Measurements from ENCODE around the gene TSSC4.
A peak's percentile ranks its signal among the peaks of the same experiment; 100 is the strongest.

The TSSC4 gene

DNA sequence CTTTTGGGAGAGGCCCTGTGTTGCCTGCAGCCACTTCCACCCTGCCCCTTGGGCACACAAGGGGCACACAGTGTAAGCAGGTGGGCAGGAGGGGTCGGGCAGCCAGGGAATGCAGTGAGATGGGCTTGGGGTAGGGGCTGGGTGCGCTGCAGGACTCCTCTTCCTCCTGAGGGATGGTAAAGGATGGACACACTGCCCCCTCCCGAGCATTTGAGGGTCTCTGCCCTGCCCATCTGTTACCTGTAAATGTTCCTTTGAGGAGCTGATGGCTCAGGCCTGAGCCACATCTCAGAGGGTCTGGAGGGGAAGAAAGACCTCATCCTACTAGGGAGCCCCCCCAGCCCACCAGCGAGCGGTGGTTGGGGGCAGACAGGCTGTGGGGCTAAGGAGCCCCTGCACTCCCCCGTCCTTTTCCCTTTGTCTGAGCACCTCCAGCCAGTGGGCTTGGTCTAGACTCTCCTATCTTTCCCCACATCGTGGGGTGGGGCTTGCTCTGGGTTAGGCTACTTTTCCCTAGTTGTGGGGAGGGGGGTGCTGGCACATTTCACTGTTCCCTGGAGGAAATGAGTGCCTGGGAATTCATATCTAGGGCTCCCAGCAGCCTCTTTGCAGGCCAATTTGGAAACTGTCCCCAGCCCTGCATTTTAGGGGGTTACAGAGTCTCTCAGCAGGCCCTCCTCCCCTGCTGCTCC is 1.7 kb upstream of the TSSC4 start:
- no peak for DNase-seq

DNA sequence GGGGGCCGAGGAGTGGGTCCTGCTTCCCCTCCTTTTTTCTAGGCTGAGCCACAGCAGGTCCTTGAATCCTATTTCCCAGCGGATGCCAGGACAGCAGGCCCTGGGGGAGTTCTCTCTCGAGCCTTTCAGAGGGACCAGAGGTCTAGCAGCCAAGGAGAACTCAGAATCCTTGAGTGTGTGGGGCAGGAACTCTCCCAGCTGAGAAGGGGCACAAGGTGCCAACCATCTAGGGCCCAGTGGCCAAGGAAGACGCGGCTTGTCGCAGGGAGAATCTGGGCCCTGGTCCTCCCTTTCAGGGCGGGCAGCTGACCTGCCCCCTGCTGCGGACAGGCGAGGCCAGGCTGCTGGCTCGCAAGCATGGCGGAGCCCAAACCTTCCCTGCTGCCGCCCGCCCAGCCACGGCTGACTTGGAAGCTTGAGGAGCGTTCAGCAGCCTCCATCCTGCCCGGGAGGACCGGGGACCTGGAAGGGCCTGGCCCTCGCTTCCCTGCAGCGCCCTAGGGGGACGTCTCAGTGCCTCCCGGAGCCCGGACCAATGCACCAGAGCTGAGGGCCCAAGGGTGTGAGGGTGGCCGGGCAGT is 972 bp upstream of the TSSC4 start:
- peak in 6 of 51 donors; percentile 48 to 72 (median 59) for DNase-seq

DNA sequence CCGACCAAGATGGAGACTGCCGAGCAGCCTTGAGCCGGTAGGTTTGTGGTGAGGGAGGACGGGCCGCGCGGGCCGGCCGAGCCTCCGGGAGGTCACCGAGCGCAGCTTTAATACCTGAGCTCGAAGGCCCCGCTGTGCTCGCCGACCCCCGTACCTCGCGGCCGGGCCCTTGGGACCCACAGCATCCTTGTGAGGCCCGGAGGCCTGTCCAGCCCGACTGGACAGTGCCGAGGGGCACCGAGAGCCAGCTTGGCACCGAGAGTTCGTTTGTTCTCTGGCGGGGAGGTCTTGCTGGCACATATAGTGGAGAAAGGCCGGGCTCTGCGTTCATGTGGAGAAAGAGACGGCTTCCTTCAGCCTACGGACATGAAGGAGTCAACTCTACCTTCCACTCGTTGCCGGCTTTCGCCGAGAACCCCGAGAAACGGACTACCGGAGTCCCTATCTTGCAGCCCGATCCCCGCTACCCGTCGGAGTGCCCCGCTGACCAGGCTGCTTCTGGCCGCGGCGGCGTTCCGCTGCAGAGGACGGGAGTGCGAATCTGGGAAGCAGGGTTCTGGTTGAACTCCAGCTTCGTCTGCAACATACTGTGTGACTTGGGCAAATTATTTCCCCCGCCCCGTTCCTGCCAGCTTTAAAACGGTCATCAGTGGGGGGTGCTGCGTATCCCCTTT is 349 bp downstream of the TSSC4 start:
- peak in 2 of 51 donors; percentile 42 to 57 for DNase-seq

DNA sequence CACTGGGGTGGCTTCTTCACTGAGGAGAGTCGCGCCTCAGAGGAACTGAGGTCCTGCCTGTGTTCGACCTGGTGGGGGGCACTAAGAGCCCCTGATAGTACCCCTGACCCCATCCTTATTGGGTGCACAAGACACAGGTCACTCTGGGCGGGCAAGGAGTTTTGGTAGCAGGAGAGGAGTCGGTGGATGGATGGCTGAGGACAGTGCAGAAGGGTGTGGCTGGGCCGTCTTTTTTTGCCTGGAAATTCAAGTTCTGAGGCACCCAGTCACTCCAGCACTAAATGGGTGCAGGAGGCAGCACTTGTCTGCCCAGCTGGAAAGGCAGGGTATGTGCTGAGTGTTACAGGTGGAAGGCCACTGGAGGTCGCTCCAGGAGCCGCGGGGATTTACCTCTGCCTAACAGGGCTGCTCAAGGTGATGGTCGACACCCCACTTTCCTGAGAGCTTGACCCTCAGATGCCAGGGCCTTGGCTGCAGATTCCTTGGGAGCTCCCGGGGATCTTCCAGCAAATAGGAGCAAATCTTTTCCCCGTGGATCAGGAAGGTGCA is 960 bp downstream of the TSSC4 start:
- no peak for DNase-seq

DNA sequence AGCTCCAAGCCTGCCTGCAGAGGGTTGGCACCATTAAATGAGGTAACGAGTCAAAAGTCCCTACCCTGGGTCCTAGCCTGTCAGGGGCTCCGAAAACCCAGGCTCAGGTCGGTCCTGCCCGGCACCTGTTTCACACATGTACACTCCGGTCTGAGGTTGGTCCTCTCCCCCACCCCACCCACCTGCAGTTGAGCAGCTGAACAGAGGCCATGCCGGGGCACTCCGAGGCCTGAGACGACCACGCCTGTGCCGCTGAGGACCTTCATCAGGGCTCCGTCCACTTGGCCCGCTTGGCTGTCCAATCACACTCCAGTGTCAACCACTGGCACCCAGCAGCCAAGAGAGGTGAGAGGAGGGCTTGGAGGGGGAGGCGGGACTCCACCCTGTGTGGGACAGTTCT is 1.6 kb downstream of the TSSC4 start:
- no peak for DNase-seq

DNA sequence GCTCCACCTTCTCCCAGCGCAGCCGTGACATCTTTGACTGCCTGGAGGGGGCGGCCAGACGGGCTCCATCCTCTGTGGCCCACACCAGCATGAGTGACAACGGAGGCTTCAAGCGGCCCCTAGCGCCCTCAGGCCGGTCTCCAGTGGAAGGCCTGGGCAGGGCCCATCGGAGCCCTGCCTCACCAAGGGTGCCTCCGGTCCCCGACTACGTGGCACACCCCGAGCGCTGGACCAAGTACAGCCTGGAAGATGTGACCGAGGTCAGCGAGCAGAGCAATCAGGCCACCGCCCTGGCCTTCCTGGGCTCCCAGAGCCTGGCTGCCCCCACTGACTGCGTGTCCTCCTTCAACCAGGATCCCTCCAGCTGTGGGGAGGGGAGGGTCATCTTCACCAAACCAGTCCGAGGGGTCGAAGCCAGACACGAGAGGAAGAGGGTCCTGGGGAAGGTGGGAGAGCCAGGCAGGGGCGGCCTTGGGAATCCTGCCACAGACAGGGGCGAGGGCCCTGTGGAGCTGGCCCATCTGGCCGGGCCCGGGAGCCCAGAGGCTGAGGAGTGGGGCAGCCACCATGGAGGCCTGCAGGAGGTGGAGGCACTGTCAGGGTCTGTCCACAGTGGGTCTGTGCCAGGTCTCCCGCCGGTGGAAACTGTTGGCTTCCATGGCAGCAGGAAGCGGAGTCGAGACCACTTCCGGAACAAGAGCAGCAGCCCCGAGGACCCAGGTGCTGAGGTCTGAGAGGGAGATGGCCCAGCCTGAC is 2.5 kb downstream of the TSSC4 start:
- no peak for DNase-seq

DNA sequence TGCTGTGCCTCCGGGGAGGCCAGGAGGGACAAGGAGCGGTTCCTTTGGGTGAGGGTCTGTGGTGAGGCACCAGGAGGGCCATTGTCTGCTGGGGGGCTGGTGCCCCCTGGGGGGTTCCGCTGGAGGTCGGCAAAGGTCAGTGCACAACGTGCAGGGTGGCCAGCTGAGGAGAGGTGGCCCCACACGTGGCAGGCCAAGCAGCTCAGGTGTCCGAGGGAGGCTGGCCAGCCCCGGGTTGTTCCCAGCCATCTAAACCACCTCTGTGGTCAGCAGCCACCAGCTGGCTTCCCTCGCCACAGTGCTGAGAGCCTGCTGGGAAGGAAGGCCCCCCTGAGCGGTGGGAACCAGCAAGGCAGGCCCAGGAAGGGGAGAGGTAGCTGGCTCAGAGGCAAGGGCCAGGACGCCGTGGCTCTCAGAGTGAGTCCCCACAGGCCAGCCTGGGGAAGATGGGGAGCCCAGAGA is 4.2 kb downstream of the TSSC4 start:
- no peak for DNase-seq

DNA sequence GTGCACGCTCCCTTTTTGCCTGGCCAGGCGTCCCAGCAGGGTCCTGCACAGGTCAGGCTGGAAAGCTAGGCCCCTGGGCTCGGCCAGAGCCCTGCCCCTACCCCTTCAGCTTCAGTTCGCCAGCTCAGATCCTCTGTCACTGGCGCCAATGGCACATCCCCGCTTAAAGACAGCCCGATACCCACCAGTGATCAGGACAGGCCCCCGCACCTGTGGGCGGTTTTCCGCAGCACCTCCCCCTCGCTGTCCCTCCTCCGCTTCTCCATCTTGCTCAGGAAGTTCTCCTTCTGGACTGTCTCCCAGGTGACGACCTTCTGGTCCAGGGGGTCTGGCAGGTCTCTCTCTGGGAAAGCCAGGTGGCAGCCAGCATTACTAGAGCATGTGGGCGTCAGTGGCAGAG is 5.9 kb downstream of the TSSC4 start:
- DNase-seq, result no peak

DNA sequence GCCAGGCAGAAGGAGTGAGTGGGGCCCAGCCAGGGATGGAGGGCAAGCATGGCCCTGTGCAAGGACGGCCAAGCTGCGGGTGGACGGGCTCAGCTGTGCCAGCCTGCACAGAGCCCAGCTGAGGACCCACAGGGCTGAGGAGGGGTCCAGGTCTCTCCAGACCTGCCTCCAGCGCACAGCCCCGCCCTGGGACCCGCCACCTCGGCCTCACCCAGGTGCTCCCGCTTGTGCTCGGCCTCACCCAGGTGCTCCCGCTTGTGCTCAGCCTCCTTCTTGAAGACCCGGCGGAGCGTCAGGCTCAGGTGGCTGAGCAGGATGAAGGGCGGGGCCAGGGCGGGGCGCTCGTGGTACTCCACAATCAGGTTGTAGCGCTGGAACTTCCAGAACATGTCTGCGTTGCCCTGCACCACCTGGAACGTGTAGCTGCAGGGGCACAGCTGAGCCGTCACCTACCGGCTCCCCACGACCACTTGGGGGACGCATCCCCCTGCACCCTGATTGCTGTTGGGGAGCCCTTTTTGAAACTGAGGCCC is 6.4 kb downstream of the TSSC4 start:
- no peak for DNase-seq

DNA sequence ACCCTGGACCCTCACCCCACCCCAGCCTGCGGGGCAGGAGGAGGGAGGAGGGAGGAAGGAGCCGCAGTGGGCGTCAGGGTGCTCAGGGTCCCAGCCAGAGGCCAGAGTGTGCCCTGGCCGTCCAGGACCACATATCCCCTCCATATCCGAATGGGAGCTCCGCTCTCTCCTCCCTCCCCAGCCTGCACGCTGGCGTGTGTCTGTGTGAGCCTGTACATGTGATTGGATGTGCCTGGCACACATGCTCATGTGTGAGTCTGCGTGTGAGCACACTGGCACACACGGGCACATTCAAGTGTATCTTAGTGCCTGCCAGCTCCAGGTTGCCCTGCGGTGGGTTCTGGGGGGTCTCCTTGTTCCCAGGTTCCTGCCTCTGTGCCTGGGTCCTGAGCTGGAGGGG is 8.1 kb downstream of the TSSC4 start:
- DNase-seq, result no peak

DNA sequence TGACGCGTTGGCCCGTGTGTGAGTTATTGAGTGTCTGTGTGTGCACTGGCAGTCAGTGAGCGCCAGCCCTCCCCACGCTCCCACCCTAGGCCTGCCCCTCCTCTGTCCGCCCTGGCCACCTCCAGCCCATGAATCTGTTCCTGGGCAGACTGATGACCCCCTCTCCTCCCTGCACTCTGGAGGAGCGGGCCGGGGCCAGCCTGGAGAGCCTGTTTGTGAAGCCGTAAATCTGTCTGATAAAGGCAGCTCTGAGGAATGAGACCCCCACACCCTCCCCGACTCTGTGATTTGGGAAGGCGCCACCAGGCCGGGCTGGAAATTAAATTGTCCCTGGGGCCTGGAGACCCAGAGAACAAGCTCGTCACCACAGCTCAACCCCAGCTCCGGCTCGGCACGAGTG is 8.6 kb downstream of the TSSC4 start:
- no peak for DNase-seq

DNA sequence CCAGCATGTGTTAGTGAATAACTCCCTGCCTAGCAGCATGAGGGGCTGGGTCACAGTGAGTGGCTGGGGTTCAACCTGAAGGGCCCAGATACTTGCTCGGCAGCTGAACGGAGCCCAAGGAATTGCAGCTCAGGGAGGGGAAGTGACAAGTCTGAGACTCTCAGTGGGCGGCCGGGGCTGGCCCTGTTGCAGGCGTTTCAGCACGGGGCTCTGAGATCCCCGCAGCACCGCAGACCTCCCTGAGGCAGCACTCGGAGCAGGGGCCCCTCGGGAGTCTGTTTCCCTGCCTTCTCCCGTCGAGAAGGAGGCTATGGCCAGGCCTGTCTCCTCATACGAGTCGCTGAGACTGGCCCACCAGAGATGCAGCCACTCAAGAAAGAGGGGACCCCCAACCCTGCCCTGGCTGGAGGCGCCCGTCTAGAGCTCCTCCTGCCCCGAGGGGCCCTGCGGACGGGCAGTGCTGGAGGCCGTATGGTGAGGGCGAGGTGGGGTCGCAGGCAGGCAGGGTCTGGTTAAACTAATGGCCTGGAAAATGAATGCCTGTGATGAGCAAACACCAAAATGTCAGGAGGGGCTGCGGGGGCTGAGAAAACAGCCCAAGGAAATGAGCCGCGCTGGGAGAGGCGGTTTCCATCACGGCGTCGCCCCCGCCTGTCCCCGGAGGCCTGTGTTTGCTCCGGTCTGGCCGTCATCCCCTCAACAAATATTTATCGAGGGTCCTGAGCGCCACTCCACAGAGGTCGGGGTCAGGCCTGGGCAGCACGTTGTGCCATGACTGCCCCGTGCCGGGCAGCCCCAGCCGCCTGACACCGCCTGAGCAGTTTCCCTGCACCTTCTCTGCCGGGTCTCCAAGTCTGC is 9.3 kb downstream of the TSSC4 start:
- DNase-seq, result no peak

DNA sequence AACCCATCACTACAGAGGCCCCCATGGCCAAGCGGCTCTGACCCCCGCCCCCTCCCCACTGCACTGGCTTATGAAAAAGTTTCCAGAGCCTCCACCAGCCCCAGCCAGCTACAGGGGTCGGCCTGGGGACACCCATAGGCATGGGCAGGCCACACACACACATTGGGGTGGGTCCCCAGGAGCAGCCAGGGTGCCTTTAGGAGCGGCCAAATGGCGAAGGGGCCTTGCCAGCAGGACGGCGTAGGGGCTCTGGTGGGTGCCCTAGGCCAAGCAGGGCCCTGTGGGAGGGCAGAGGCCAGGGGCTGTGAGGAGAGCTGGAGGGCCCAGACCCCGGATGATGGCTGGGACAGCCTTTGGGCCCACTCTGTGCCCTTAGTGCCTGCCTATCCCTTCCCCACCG is 10.1 kb downstream of the TSSC4 start:
- DNase-seq, result no peak

DNA sequence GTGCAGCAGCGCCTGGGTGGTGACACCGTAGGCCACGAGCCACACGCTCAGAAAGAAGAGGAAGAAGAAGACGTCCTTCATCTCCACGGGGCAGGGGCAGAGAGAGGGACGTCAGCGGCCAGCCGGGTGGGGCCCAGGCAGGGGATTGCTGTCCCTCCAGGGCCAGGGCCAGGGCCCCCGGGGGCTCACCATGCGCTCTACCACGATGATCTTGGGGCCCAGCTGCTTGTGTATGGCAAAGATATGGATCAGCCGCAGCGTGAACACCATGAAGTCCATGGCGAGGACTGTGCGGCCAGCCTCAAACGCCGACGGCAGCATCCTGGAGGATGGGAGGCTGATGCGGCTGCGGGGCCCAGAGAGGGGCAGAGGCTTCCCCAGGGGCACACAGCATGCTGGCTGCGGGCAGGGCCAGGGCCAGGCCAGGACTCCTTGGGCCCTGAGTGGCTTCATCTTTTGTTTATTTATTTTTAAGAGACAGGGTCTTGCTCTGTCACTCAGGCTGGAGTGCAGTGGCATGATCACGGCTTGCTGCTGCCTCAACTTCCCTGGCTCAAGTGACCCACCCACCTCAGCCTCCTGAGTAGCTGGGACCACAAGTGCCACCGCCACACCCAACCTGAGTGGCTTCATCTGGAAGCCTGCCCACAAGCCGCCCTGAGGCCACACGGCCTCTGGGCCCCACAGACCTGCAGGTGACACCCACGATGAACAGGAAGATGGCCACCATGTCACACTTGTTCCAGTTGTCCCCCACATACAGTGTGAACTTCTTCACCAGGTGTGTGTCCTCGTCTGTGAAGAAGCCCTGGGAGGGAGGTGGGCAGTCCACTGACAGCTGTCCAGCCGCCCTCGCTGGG is 11.1 kb downstream of the TSSC4 start:
- no peak for DNase-seq

DNA sequence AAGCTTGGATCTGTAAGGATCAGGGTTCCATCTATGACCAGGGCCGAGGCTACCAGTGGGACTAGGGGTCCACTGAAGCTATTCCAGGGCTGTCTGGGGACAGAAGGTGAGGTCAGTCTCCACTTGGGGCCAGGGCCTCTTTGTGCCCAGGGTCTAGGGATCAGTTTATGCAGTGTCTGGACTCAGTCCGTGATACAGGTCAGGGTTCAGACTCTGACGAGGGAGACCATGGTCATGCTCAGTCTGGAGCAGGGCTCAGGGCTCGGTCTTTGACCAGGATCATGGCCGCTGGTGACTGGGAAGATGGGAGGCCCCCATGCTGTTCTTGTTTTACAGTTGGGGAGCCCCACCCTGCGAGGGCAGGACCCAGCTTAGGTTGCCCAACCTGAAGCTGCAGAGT is 11.8 kb downstream of the TSSC4 start:
- DNase-seq, result no peak

DNA sequence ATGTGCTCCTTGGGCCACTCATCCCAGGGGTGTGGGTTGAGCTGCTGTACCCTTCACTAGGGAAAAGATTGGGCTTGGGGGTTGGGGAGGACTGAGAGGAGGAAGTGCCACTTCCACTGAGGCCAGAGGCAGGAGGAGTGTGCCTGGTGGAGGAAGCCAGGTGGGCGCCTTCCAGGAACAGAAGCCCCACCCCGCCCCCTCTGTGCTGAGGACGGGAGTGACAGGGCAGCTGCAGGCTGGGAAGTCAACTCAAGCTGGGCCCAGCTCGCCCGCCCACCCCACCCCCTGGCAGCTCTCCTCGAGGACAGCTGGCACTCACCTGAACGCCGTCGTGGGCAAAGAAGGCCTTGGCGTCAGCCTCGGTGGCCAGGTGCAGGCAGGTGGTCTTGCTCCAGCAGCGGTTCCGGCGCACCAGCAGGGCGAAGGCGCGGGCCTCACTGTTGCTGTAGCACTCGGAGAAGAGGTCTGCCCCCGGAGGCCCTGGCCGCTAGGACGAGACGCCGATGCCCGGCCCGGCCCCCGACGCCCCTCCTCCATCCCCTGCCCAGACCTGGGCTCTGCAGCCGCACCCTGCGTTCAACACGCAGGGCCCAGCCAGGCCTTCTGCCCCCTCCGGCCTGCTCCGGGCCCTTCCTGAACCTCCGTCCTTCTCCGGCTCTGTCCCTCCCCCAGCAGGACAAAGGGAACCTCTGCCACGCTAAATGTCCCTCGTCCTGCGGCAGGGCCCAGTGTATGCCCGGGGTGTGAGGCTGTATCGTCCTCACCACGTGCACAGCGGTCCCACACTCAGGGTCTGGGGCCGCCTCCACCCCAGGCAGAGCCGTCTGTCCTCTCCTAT is 13.4 kb downstream of the TSSC4 start:
- DNase-seq, result no peak

DNA sequence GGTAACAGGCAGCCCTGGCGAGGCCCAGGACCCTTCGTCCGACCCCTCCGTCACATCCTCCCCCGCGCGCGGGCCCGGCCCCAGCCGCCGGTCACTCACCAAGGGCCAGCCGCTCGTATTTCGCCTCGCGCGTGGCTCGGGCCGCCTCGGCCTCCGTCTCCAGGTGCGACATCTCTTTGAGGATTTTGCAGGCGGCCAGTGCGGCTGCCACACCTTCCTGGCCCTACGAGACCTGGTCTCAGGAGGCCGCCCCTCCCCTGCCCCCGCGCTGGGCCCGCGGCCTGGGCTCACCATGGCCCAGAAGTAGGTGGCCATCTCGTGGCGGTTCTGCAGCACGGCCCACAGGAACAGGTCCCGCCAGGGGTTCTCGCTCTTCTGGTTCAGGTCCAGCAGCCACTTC is 14.1 kb downstream of the TSSC4 start:
- no peak for DNase-seq

DNA sequence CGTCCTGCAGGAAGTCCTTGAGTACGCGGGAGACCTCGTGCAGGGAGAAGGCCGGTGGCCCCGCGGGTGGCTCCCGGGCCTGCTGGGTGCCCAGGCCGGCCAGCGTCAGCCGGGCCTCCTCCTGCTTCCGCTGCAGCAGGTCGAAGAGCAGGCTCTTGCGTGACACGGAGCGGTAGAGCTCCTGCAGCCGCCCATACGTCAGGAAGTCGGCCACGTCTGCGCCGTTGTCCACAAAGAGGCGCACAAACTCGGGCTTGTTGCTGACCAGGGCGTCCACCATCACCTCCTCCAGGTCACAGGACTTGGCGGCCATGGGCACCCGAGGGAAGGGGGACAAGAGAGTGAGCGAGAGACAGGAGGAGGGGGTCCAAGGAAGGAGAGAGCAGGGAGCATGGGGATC is 14.6 kb downstream of the TSSC4 start:
- DNase-seq, result no peak
